Parathyroid adenoma (tissue), 2 donors: ENCODE data around the gene DCT.

Experiments
- H2AFZ ChIP-seq: fragments of 300-600 bp; sonication (generic); one replicate; pipeline ENCODE4 v1.7.0; 2017; ENCODE audit warnings: antibody characterized with exemption, mild to moderate bottlenecking
- H3K27ac ChIP-seq: fragments of 300-600 bp; sonication (generic); one replicate; pipeline ENCODE4 v1.7.0; 2017
- H3K27me3 ChIP-seq: fragments of 300-600 bp; sonication (generic); one replicate; pipeline ENCODE4 v1.7.0; 2017; ENCODE audit warnings: low read length; ENCODE audit not compliant: control insufficient read depth, insufficient read depth
- H3K36me3 ChIP-seq: fragments of 300-600 bp; sonication (generic); one replicate; pipeline ENCODE4 v1.7.0; 2017; ENCODE audit warnings: low read length; ENCODE audit not compliant: control insufficient read depth, insufficient read depth
- H3K4me1 ChIP-seq: fragments of 300-600 bp; sonication (generic); one replicate; pipeline ENCODE4 v1.7.0; 2017; ENCODE audit warnings: control low read depth
- H3K4me2 ChIP-seq: fragments of 300-600 bp; sonication (generic); one replicate; pipeline ENCODE4 v1.7.0; 2017; ENCODE audit warnings: low read length
- H3K4me3 ChIP-seq: fragments of 300-600 bp; sonication (generic); one replicate; pipeline ENCODE4 v1.7.0; 2017; ENCODE audit warnings: low read depth, low read length
- H3K79me2 ChIP-seq: fragments of 300-600 bp; sonication (generic); one replicate; pipeline ENCODE4 v1.7.0; 2017; ENCODE audit warnings: control low read depth
- H3K9ac ChIP-seq: fragments of 300-600 bp; sonication (generic); one replicate; pipeline ENCODE4 v1.7.0; 2017; ENCODE audit warnings: mild to moderate bottlenecking
- H3K9me3 ChIP-seq: fragments of 300-600 bp; sonication (generic); one replicate; pipeline ENCODE4 v1.7.0; 2017; ENCODE audit warnings: low read length; ENCODE audit not compliant: control insufficient read depth
- CTCF ChIP-seq: fragments of 300-600 bp; sonication (generic); IDR thresholded peaks from one replicate; pipeline ENCODE4 v1.7.0; 2017; ENCODE audit warnings: antibody characterized with exemption, mild to moderate bottlenecking
- donor health status: primary hyperparathyroidism.

The DCT gene

GRCh38 chr13:94516456-94516855 is 37.0 kb upstream of the DCT start:
- Histone ChIP-seq H3K4me2 (no peak overlapping the region), H3K27me3 (no peaks in the 10 kb centered on the region), H3K27ac (no peak overlapping the region), H2AFZ (no peak overlapping the region), H3K4me3 (no peak overlapping the region), H3K4me1 (no peaks in the 10 kb centered on the region), H3K79me2 (no peaks in the 10 kb centered on the region), H3K9ac (no peak overlapping the region), H3K36me3 (no peaks in the 10 kb centered on the region), H3K9me3 (no peaks in the 10 kb centered on the region)
- no peak for TF ChIP-seq CTCF

- H3K27me3 ChIP-seq: no peaks in the 10 kb centered on the region
- no peaks in the 10 kb centered on the region for H3K9me3 ChIP-seq
- H3K4me1 ChIP-seq: no peaks in the 10 kb centered on the region
- H3K9ac ChIP-seq: no peak overlapping the region
- H3K4me2 ChIP-seq: no peak overlapping the region
- TF ChIP-seq CTCF: no peak
- no peaks in the 10 kb centered on the region for H3K79me2 ChIP-seq
- H3K27ac ChIP-seq: no peak overlapping the region
- H2AFZ ChIP-seq: no peak overlapping the region
- no peak overlapping the region for H3K4me3 ChIP-seq
- H3K36me3 ChIP-seq: no peaks in the 10 kb centered on the region
Measured at GRCh38 chr13:94515911-94516310, 36.4 kb upstream of the DCT start.

- Histone ChIP-seq H3K36me3 (no peaks in the 10 kb centered on the region), H3K4me1 (no peaks in the 10 kb centered on the region), H3K4me2 (no peak overlapping the region), H2AFZ (no peak overlapping the region), H3K79me2 (no peaks in the 10 kb centered on the region), H3K9me3 (no peaks in the 10 kb centered on the region), H3K27me3 (no peaks in the 10 kb centered on the region), H3K9ac (no peak overlapping the region), H3K27ac (no peak overlapping the region), H3K4me3 (no peak overlapping the region)
- no peak for TF ChIP-seq CTCF
Measured at GRCh38 chr13:94515374-94515773, 35.9 kb upstream of the DCT start.

- Histone ChIP-seq H3K9me3 (no peaks in the 10 kb centered on the region), H3K4me2 (no peak overlapping the region), H3K36me3 (no peaks in the 10 kb centered on the region), H3K4me1 (no peaks in the 10 kb centered on the region), H3K27ac (no peak overlapping the region), H3K27me3 (no peaks in the 10 kb centered on the region), H3K4me3 (no peak overlapping the region), H3K79me2 (no peaks in the 10 kb centered on the region), H3K9ac (no peak overlapping the region), H2AFZ (no peak overlapping the region)
- no peak for TF ChIP-seq CTCF
Measured at GRCh38 chr13:94513026-94513425, 33.5 kb upstream of the DCT start.

- Histone ChIP-seq H3K9ac (no peak overlapping the region), H3K27me3 (no peaks in the 10 kb centered on the region), H3K36me3 (no peaks in the 10 kb centered on the region), H3K4me1 (no peaks in the 10 kb centered on the region), H3K27ac (no peak overlapping the region), H2AFZ (no peak overlapping the region), H3K4me3 (no peak overlapping the region), H3K9me3 (no peaks in the 10 kb centered on the region), H3K79me2 (no peaks in the 10 kb centered on the region), H3K4me2 (no peak overlapping the region)
- no peak for TF ChIP-seq CTCF
Measured at GRCh38 chr13:94505730-94506129, 26.2 kb upstream of the DCT start.
